ENCODE results near the gene KCTD21.

GRCh38 chr11:78161346-78161745 lies 27.1 kb downstream of the KCTD21 start:
- TF ChIP-seq ZNF384 (IDR thresholded peaks at IDR 0.05) (no peak), L3MBTL2 (conservative IDR thresholded peaks at IDR 0.05) (no peak), SP1 (IDR thresholded peaks at IDR 0.05) (no peak), BHLHE40 (IDR thresholded peaks at IDR 0.05; ENCODE audit: borderline replicate concordance) (no peak), PKNOX1 (IDR thresholded peaks at IDR 0.05) (no peak)

All from HEK293T (cell line).